Fibroblast of the aortic adventitia (primary cell): Measurements from ENCODE around the gene DLGAP5. TPM values are rescaled to one million over a fixed set of nuclear protein-coding genes. Genes with fewer than 3 reads are reported as not detected.

ENCODE experiments used
- DNase-seq: peaks from one replicate; pipeline ENCODE4 v3.0.0-alpha.2; 2010; ENCODE audit warnings: low read depth
- H3K4me3 ChIP-seq: 2 replicates; pipeline ENCODE4 v1.5.1; 2011; ENCODE audit warnings: low read depth, mild to moderate bottlenecking, control low read depth, low read length, moderate library complexity
- CTCF ChIP-seq: IDR thresholded peaks from 2 replicates; pipeline ENCODE4 v1.5.1; 2011; ENCODE audit warnings: mild to moderate bottlenecking, low read length, control low read depth, inconsistent platforms; ENCODE audit not compliant: insufficient read depth
- total RNA-seq: library from RNA; depleted of rRNA; stranded (reverse); fragments of >200 nt; gene quantifications from 2 replicates; pipeline ENCODE4 v1.2.3, GENCODE V29; 2012; ENCODE audit warnings: low replicate concordance

The DLGAP5 gene
- total RNA-seq, 1 donor = 23.8 TPM

- TF ChIP-seq CTCF = no peak
- DNase-seq = no peak
These were observed 36.9 kb upstream of the DLGAP5 start for GRCh38 chr14:55228261-55228660.

GRCh38 chr14:55223364-55223763 is 32.0 kb upstream of the DLGAP5 start:
- DNase-seq = no peak
- no peak overlapping the region for H3K4me3 ChIP-seq

More at GRCh38 chr14:55228261-55228660, 36.9 kb upstream of the DLGAP5 start:
- no peak overlapping the region for H3K4me3 ChIP-seq

GRCh38 chr14:55221968-55222367 is 30.6 kb upstream of the DLGAP5 start:
- no peak overlapping the region for H3K4me3 ChIP-seq
- no peak for DNase-seq
- no peak for TF ChIP-seq CTCF

More at GRCh38 chr14:55223364-55223763, 32.0 kb upstream of the DLGAP5 start:
- TF ChIP-seq CTCF = no peak

GRCh38 chr14:55221186-55221585 is 29.8 kb upstream of the DLGAP5 start:
- TF ChIP-seq CTCF = no peak
- H3K4me3 ChIP-seq = no peak overlapping the region
- peak; percentile 47 for DNase-seq

GRCh38 chr14:55220230-55220629 is 28.8 kb upstream of the DLGAP5 start:
- DNase-seq = no peak
- no peak overlapping the region for H3K4me3 ChIP-seq
- TF ChIP-seq CTCF = no peak

- H3K4me3 ChIP-seq = no peak overlapping the region
- no peak for TF ChIP-seq CTCF
- no peak for DNase-seq
These were observed 21.2 kb upstream of the DLGAP5 start for GRCh38 chr14:55212634-55213033.

GRCh38 chr14:55207832-55208231 is 16.4 kb upstream of the DLGAP5 start:
- TF ChIP-seq CTCF = no peak
- H3K4me3 ChIP-seq = no peak overlapping the region
- no peak for DNase-seq
